Activated gamma-delta T cell treated with Interleukin-2 at 50 U/mL for 16 hours (primary cell): ENCODE results near the gene NBPF11.
"Not testable (repeated sequence)": the region's sequence is repeated elsewhere in the genome, so short reads cannot be mapped to it uniquely, and the experiment has no call there.

Source experiments
- DNase-seq: peaks from one replicate; pipeline ENCODE4 v3.0.0-alpha.2; 2020

NBPF11 gene, protein sequence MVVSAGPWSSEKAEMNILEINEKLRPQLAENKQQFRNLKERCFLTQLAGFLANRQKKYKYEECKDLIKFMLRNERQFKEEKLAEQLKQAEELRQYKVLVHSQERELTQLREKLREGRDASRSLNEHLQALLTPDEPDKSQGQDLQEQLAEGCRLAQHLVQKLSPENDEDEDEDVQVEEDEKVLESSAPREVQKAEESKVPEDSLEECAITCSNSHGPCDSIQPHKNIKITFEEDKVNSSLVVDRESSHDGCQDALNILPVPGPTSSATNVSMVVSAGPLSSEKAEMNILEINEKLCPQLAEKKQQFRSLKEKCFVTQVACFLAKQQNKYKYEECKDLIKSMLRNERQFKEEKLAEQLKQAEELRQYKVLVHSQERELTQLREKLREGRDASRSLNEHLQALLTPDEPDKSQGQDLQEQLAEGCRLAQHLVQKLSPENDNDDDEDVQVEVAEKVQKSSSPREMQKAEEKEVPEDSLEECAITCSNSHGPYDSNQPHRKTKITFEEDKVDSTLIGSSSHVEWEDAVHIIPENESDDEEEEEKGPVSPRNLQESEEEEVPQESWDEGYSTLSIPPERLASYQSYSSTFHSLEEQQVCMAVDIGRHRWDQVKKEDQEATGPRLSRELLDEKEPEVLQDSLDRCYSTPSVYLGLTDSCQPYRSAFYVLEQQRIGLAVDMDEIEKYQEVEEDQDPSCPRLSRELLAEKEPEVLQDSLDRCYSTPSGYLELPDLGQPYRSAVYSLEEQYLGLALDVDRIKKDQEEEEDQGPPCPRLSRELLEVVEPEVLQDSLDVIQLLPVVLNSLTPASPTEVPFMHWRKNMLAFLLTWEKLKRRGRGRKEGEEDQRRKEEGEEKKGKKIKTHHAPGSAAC

GRCh38 chr1:148151911-148152656, at the start of gene NBPF11:
TSS of gene NBPF11 (minus strand) at chr1:148152281. CDS start at chr1:148127003, 25,278 bp downstream.
- DNase-seq, result peak; percentile 78

GRCh38 chr1:148197396-148197795, 45.3 kb upstream of the NBPF11 start:
- DNase-seq, result not testable (repeated sequence)

DNA sequence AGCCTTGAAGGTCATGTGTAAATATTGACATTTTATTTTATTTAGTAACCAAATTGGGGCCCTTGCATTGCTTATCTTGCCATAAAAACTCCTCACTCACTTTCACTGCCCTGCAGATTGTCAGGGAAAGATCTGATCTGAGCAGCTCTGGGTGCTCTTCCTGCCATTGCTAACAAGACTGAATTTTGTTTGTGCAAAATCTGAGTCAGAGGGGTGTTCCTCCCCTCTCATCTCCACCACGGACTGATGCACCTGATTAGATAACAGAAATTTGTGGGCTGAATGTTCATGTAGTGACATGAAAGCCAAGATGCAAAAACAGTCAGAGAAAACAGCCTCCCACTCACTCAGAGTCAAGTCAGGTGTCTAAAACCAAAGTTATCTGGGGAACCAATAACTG, 44.9 kb upstream of the NBPF11 start:
- DNase-seq, result not testable (repeated sequence)

DNA sequence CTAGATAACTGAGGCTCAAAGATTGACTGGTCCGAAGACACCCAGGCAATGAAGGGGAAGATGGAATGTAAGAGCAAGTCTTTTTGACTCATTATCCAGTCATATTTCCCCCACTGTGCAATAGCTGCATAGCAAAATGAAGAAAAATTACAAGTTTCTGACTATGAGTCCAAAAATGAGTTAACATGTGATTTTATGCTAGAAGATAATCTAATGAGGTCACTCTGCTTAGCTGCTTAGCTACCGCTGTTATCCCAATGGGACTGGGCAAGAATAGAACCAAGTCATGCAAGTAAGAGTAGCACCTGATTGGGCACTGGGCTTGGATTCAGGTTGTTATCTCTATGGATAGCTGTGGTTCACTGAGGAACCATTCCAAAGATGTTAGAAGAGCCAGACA, 43.0 kb upstream of the NBPF11 start:
- DNase-seq, result not testable (repeated sequence)

- not testable (repeated sequence) for DNase-seq
Observed at GRCh38 chr1:148188768-148189167, 36.7 kb upstream of the NBPF11 start.

GRCh38 chr1:148178682-148179081, 26.6 kb upstream of the NBPF11 start:
- DNase-seq, result not testable (repeated sequence)

DNA sequence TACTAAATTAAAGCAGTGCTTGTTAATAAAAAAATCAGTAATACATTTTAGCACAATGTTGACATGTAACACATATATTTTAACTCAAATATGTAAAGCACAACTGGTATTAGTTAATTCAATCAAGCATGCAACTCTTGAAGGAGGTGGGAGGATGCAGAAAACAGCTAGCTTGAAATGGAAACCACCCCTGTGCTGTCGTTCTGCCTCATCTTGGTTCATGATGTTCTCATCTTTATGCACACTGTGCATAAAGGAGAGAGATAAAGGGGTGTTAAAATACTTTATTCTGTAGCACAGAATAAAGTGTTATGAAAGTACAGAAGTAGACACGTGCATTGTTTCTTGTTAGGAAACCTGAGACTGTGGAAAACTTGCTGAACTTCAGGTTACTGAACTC, 23.3 kb upstream of the NBPF11 start:
- not testable (repeated sequence) for DNase-seq

- not testable (repeated sequence) for DNase-seq
Observed at GRCh38 chr1:148171995-148172394, 19.9 kb upstream of the NBPF11 start.

DNA sequence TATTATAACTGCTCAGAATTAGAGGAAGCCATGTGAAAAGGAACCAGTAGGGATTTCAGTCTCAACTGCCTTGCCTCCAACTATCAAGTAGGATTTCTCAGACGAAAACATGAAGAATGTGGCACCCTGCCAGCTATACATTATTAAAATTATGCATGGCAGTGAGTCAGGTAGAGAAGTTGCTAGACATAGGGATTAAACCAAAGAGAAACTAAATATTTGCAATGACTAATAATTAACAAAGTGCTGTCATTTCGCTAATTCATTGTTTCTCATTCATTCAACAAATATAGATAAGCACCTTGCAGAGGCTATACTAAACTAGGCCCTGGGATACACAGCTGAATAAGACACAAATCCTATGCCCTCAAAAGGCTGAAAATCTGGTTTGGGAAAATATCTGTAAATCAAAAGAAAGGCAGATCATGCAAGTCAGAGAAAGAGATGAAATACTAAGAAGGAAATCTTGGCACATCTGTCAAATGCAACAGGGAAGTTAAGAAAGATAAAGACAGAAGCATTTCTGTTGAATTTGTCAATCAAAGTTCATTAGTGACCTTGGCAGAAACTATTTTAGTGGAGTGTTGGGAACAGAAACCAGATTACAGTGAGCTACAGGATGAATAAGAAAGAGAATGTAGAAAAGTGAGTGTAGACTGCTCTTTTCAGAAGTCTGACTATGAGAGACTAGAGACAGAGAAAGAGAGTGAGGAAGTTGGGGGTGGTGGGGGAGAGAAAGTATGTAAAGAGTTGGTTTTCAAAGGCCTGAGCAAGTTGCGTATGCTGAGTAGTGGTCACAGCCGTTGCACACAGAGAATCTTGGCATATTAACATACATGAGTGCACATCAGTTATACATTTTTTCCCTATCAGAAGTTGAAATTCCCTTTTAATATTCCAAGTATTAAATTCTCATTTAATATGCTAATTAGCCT, 14.7 kb upstream of the NBPF11 start:
- DNase-seq, result no peak

DNA sequence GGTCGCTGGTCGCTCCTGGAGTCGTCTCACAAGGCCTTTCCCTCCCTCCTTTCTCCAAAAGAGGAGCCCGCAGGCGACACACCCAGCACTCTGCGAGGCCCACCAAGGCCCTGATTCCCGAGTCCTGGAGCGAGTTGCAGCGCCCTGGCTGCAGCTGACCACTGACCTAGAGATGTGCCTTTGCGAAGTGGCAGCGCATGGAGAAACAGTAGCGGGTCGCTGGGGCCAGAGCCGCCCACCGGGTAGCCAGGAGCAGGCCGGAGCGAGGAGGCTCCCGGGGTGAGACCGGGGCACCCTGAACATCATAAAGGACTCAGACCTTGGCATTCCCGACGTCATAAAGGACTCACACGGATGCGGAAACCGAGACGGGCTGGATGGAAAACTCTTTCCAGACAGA, 10.3 kb upstream of the NBPF11 start:
- no peak for DNase-seq

DNA sequence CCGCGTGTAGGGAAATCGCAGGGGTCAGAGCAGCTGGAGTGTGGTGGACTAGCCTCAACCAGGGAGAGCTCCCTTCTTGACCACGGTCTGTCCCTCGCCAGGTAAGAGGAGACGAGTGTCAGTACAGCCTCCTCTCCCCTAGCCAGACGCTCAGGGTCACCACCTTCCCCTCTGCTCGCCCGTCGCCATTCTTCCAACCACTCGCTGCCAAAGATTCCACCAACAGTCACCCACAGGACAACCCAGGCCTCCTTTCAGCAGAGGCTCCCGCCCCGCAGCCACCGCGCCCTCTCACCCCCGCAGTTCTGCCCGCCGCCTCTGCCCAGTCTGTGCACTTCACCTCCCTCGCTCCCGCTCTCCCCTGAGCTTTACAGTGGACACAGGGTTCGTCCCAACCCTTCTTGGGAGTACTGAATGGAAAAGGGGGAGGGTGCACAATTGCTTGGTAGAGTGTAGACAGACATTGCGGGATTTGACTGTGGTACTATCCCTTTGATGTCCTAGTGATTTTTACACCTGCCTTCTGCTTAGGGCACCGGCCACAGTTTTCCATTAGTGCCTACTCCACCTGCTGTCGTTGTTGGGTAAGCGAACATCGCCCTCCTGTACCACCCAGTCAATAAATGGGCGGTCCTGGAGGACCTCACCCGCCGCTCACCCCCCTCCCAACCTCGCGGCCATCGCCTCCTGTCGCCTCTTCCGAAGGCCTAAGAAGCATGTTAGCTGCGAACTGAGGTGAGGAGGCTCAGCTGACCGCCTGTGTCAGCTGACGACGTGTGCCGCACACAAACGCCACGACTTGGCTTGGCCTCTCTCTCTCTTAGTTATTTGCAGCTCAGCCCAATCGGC, 9.2 kb upstream of the NBPF11 start:
- DNase-seq, result no peak

- no peak for DNase-seq
Observed at GRCh38 chr1:148160343-148161052, 8.4 kb upstream of the NBPF11 start.

- DNase-seq, result no peak
Observed at GRCh38 chr1:148160048-148160342, 7.9 kb upstream of the NBPF11 start.

DNA sequence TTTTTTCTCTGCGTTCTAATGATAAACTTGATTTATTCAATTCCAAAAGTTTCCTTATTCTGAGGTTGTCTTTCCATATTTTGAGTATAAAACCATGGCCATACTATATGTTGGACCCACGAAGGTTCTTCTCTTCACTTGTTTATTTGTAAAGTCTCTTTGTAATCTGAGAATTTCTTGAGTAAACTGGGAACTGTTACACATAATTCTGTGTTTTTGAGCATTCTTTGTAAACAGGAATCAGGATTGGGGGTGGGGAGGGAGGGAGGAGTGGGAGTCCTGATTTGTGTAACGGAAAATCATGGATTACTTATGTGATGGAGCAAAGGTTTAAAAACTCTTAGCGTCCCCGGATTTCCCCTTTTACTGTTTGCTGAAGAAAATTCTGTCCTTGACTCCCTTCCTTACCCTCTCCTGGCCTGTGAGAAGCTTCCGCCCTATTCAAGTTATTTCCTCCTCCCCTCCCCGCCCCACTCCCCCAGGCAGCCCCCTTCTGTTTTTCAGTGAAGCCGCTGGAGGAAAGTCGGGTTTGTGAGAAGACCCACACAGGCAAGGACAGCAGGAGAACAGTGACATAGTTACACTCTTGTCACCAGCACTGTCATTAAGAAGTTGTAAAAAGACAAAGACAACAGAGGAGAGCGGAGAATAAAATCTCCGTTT, 6.4 kb upstream of the NBPF11 start:
- no peak for DNase-seq

DNA sequence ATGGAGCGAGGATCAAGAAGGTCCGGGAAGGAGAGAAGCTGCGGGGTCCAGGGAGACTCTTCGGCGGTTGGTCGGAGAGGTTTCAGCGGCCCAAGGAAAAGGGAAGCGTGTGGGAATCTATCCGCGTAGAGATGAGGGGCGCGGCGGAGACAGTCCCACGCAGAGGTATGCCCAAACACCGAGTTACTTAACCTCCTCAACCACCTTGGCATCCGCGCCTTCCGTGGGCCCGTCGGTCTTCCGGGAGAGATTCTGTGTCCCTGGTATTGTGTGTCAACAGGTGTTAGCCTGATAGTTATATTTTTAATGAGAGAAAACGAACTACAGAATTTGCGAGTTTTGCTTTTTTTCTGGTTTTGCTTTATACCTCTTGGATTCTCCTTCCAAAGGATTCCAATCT, 5.7 kb upstream of the NBPF11 start:
- not testable (repeated sequence) for DNase-seq

DNA sequence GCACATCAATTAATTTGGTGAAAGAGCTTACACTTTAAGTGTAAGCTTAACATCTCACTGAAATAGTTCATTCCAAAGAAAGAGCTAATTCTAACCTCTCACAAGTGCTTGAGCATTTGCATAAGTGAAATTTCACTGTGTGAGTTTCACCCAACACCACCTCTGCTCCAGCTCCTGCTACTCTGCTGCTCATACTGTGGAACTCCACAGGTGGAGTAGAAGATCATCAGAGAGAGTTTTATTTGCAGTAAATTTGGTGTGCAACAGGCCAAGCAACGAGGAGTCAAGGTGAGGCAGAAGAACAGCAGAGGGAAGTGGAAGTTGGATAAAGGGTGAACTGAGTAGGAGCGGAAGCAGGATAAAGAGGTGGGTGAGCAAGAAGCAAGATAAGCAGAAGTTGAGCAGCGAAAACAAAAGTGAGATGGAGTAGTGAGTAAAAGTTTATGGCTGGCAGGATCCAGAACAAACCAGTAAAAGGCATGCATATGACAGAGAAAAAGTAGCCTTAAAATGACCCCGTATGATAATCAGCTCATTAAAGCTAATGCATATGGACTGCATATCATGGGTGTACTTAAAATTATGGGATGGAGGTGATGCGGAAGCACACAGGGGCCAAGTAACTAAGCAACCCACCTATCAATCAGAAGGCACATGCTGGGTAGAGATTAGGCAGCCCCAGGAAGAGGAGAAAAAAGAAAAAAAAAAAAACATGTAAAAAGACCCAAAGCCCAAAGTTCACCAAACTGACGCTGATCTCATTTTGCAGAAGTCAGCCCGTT, 3.6 kb upstream of the NBPF11 start:
- not testable (repeated sequence) for DNase-seq

GRCh38 chr1:148152795-148153194, 714 bp upstream of the NBPF11 start:
- DNase-seq, result not testable (repeated sequence)

DNA sequence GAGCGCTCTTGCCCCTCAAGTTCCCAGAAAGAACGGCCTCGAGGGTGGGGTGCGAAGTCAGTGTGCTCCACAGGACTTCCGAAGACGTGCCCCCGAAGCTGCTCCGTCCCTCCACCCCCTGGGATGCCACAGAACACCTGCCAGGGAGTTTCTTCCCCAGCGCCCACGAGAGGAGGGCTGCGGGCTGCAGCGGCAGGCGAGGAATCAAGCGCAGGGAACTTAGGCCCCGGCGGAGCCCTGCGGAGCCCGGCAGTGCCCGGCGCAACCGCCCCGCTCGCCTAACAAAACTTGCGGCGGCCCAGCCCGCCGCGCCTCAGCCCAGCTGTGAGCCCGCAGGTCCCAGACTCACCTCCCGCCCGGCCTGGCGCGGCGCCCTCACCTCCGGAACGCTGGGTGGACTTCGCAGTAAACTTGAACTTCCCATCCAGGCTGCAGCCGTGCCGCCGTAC, 686 bp downstream of the NBPF11 start:
- DNase-seq, result peak; percentile 19

- DNase-seq, result not testable (repeated sequence)
Observed at GRCh38 chr1:148150945-148151344, 1.1 kb downstream of the NBPF11 start.
